IPS DF 4.7 (cell line): Measurements from ENCODE around the gene GBF1.
"Not testable (repeated sequence)": the region's sequence is repeated elsewhere in the genome, so short reads cannot be mapped to it uniquely, and the experiment has no call there.

Experiments
- DNase-seq: peaks from one replicate; pipeline ENCODE4 v3.0.0-alpha.2; 2013; ENCODE audit warnings: low spot score; ENCODE audit errors: extremely low read depth

GBF1 gene

GRCh38 chr10:102245082-102245931 is at the start of gene GBF1:
Gene GBF1 (plus strand): TSS chr10:102245532. CDS start chr10:102258939, 13,407 bp downstream.
- peak; percentile 100 for DNase-seq

GRCh38 chr10:102196893-102197292 is 48.4 kb upstream of the GBF1 start:
- DNase-seq, result no peak

- DNase-seq, result no peak
These were observed 47.3 kb upstream of the GBF1 start for GRCh38 chr10:102198027-102198426.

GRCh38 chr10:102200751-102201640 is 44.3 kb upstream of the GBF1 start:
- no peak for DNase-seq

- no peak for DNase-seq
These were observed 42.9 kb upstream of the GBF1 start for GRCh38 chr10:102202386-102202785.

- DNase-seq, result no peak
These were observed 36.9 kb upstream of the GBF1 start for GRCh38 chr10:102208311-102209035.

- DNase-seq, result no peak
These were observed 33.6 kb upstream of the GBF1 start for GRCh38 chr10:102211615-102212299.

GRCh38 chr10:102213599-102213998 is 31.7 kb upstream of the GBF1 start:
- not testable (repeated sequence) for DNase-seq

- no peak for DNase-seq
These were observed 26.0 kb upstream of the GBF1 start for GRCh38 chr10:102219370-102219769.

GRCh38 chr10:102220612-102221011 is 24.7 kb upstream of the GBF1 start:
- DNase-seq, result no peak

- no peak for DNase-seq
These were observed 22.5 kb upstream of the GBF1 start for GRCh38 chr10:102222797-102223196.

GRCh38 chr10:102225646-102226541 is 19.4 kb upstream of the GBF1 start, which contains the start of gene ELOVL3:
Gene ELOVL3 (plus strand): TSS chr10:102226299. CDS start chr10:102226549, 250 bp downstream.
- no peak for DNase-seq

GRCh38 chr10:102226542-102226870 is 18.8 kb upstream of the GBF1 start:
- no peak for DNase-seq

- no peak for DNase-seq
These were observed 18.3 kb upstream of the GBF1 start for GRCh38 chr10:102227050-102227449.

GRCh38 chr10:102229810-102230263 is 15.5 kb upstream of the GBF1 start:
- DNase-seq, result no peak

GRCh38 chr10:102230264-102230860 is 15.0 kb upstream of the GBF1 start:
- DNase-seq, result no peak

- DNase-seq, result no peak
These were observed 14.4 kb upstream of the GBF1 start for GRCh38 chr10:102230861-102231356.

GRCh38 chr10:102231357-102232318 is 13.7 kb upstream of the GBF1 start:
- DNase-seq, result no peak
